HepG2 (cell line): ENCODE results near the gene ELP2. TPM values are rescaled to one million over a fixed set of nuclear protein-coding genes. Genes with fewer than 3 reads are reported as not detected.

ENCODE experiments used
- ATAC-seq: fragments of 200-7000 bp; cut with Tn5 transposase; 3 replicates; pipeline ENCODE4 v1.9.1; 2020; ENCODE audit warnings: mild to moderate bottlenecking, moderate library complexity
- BruUV-seq: library from RNA; stranded (reverse); fragments of 400-500 nt; replicated peaks from 2 replicates; lab custom pipeline; 2021; lab: Mats Ljungman, UMichigan
- CTCF ChIA-PET: fragments of 300-600 bp; formaldehyde crosslinking; extraction: SDS; loops from one replicate; lab custom pipeline; 2021; ENCODE audit warnings: low total read pairs, inconsistent platforms, low intra/inter-chr PET ratio; lab: Yijun Ruan, JAX
- POLR2A ChIA-PET: fragments of 350-600 bp; sonication (Branson Sonifier 250); formaldehyde crosslinking; loops from one replicate; lab custom pipeline; 2020; ENCODE audit warnings: antibody characterized with exemption, inconsistent platforms; lab: Yijun Ruan, JAX
- DNase-seq: peaks from one replicate; pipeline ENCODE4 v3.0.0-alpha.2; 2015; ENCODE audit warnings: low spot score
- FAIRE-seq: peaks from 3 replicates; lab custom pipeline; 2011; peaks lifted over from hg19 to GRCh38; lab: Jason Lieb, UNC
- H2AFZ ChIP-seq: one replicate; pipeline ENCODE4 v1.6.1; 2011; ENCODE audit warnings: low read length, inconsistent platforms
- H3K27ac ChIP-seq: fragments of 300-600 bp; 3 replicates; pipeline ENCODE4 v1.8.0; 2011; ENCODE audit warnings: mixed run types, mild to moderate bottlenecking, mixed read lengths, low read length, inconsistent platforms; ENCODE audit not compliant: insufficient read depth; ENCODE audit errors: extremely low read length
- H3K27me3 ChIP-seq, 2 experiments: fragments of 200-600 bp in 1 of 2; 2 replicates in 1 of 2; 3 replicates in 1 of 2; pipeline versions ENCODE4 v1.6.0 to v1.8.0; 2011; ENCODE audit warnings: low read length in 2 of 2, mild to moderate bottlenecking in 2 of 2, moderate library complexity in 2 of 2, inconsistent platforms in 1 of 2; ENCODE audit not compliant: insufficient read depth in 2 of 2, control insufficient read depth in 1 of 2
- H3K36me3 ChIP-seq, 2 experiments: fragments of 200-600 bp in 1 of 2; replicated peaks in 1 of 2; 2 replicates in 1 of 2; 3 replicates in 1 of 2; pipeline versions ENCODE4 v1.5.1 to v1.8.0; 2011; ENCODE audit warnings: low read length in 2 of 2, inconsistent platforms in 1 of 2; ENCODE audit not compliant: insufficient read depth in 2 of 2, control insufficient read depth in 1 of 2
- H3K4me1 ChIP-seq: 2 replicates; pipeline ENCODE4 v1.5.1; 2012; ENCODE audit warnings: low read length, inconsistent platforms; ENCODE audit not compliant: insufficient read depth
- H3K4me2 ChIP-seq: 2 replicates; pipeline ENCODE4 v1.6.0; 2011; ENCODE audit warnings: low read depth, low read length, inconsistent platforms
- H3K4me3 ChIP-seq, 3 experiments: fragments of 200-600 bp in 1 of 3; sonication (generic), shearing (Covaris generic) in 1 of 3; replicated peaks in 1 of 3; 2 replicates each; pipeline ENCODE4 v1.5.1; 2011 to 2016; ENCODE audit warnings: low read length in 3 of 3, inconsistent platforms in 2 of 3, low read depth in 2 of 3, mild to moderate bottlenecking in 2 of 3, control low read depth in 1 of 3, mixed read lengths in 1 of 3; ENCODE audit not compliant: insufficient read depth in 1 of 3
- H3K79me2 ChIP-seq: one replicate; pipeline ENCODE4 v1.6.1; 2011; ENCODE audit warnings: low read length, inconsistent platforms; ENCODE audit not compliant: insufficient read depth
- H3K9ac ChIP-seq: 2 replicates; pipeline ENCODE4 v1.6.0; 2011; ENCODE audit warnings: mild to moderate bottlenecking, low read depth, low read length, inconsistent platforms; ENCODE audit not compliant: insufficient read depth
- H3K9me3 ChIP-seq: 2 replicates; pipeline ENCODE4 v1.5.1; 2012; ENCODE audit warnings: mild to moderate bottlenecking, low read length
- H4K20me1 ChIP-seq: 2 replicates; pipeline ENCODE4 v1.6.0; 2011; ENCODE audit warnings: inconsistent platforms, mild to moderate bottlenecking, low read length, moderate library complexity; ENCODE audit not compliant: insufficient read depth
- EHMT2 ChIP-seq: fragments of 200-600 bp; sonication (generic); IDR thresholded peaks from 2 replicates; pipeline ENCODE4 v1.7.0; 2017; ENCODE audit warnings: antibody characterized with exemption, low read depth, low read length, borderline replicate concordance
- HIVEP1 ChIP-seq: sonication (generic); formaldehyde crosslinking; IDR thresholded peaks from 2 replicates; pipeline ENCODE4 v1.4.0; 2020; ENCODE audit warnings: mild to moderate bottlenecking, missing genetic modification reagents
- IKZF5 ChIP-seq: IDR thresholded peaks from 2 replicates; pipeline ENCODE4 v1.6.1; 2018; ENCODE audit warnings: missing genetic modification reagents, mild to moderate bottlenecking, missing compliant biosample characterization
- KMT2A ChIP-seq: sonication (generic); formaldehyde crosslinking; IDR thresholded peaks from 2 replicates; pipeline ENCODE4 v1.4.0; 2020; ENCODE audit warnings: missing genetic modification reagents
- MED1 ChIP-seq: sonication (generic); formaldehyde crosslinking; IDR thresholded peaks from 2 replicates; pipeline ENCODE4 v1.4.0; 2020; ENCODE audit warnings: missing genetic modification reagents
- MLXIP ChIP-seq: sonication (generic); formaldehyde crosslinking; IDR thresholded peaks from 2 replicates; pipeline ENCODE4 v1.9.0; 2021; ENCODE audit warnings: missing genetic modification reagents, borderline replicate concordance
- MTA1 ChIP-seq: sonication (generic); formaldehyde crosslinking; IDR thresholded peaks from 2 replicates; pipeline ENCODE4 v1.4.0; 2020; ENCODE audit warnings: missing genetic modification reagents, mild to moderate bottlenecking, borderline replicate concordance
- MTF1 ChIP-seq: sonication (generic); formaldehyde crosslinking; IDR thresholded peaks from 2 replicates; pipeline ENCODE4 v1.5.0; 2020; ENCODE audit warnings: missing genetic modification reagents
- MYC ChIP-seq: sonication (generic); formaldehyde crosslinking; IDR thresholded peaks from 2 replicates; pipeline ENCODE4 v1.9.0; 2021; ENCODE audit warnings: missing genetic modification reagents, borderline replicate concordance
- POLR2AphosphoS2 ChIP-seq: IDR thresholded peaks from 2 replicates; pipeline ENCODE4 v1.6.1; 2011; ENCODE audit warnings: low read depth, low read length, improper control_type of control experiment
- RCOR2 ChIP-seq: IDR thresholded peaks from 2 replicates; pipeline ENCODE4 v1.6.1; 2016; ENCODE audit warnings: missing biosample characterization, missing genetic modification reagents
- RELA ChIP-seq: sonication (generic); formaldehyde crosslinking; IDR thresholded peaks from 2 replicates; pipeline ENCODE4 v1.4.0; 2020; ENCODE audit warnings: missing genetic modification reagents
- REST ChIP-seq, 2 experiments: IDR thresholded peaks; 2 replicates each; pipeline ENCODE4 v1.6.1; 2011 to 2012; ENCODE audit warnings: low read length in 2 of 2, borderline replicate concordance in 1 of 2, low read depth in 1 of 2, mild to moderate bottlenecking in 1 of 2, moderate library complexity in 1 of 2
- TARDBP ChIP-seq: sonication (generic); formaldehyde crosslinking; IDR thresholded peaks from 2 replicates; pipeline ENCODE4 v1.8.0; 2022; ENCODE audit warnings: mild to moderate bottlenecking, missing genetic modification reagents
- TFDP1 ChIP-seq: IDR thresholded peaks from 2 replicates; pipeline ENCODE4 v1.6.1; 2016; ENCODE audit warnings: missing compliant biosample characterization, missing genetic modification reagents, borderline replicate concordance
- ZFYVE20 ChIP-seq: sonication (generic); formaldehyde crosslinking; IDR thresholded peaks from 2 replicates; pipeline ENCODE4 v1.8.0; 2023; ENCODE audit warnings: low read depth, mild to moderate bottlenecking, moderate library complexity, missing genetic modification reagents, borderline replicate concordance
- ZNF546 ChIP-seq: sonication (generic); formaldehyde crosslinking; conservative IDR thresholded peaks from 2 replicates; pipeline ENCODE4 v1.8.1; 2023; ENCODE audit warnings: mild to moderate bottlenecking, missing genetic modification reagents
- WGBS: methylation state at CpG from one replicate; pipeline ENCODE4 v1.1.6; 2017; ENCODE audit warnings: low lambda C conversion rate; 5-methylcytosine and 5-hydroxymethylcytosine counted together
- in situ Hi-C: cut with HindIII; loops from 2 replicates; pipeline ENCODE4 v1.10.0; 2017; ENCODE audit warnings: low pct_unique_long_range_greater_than_20kb; ENCODE audit not compliant: extremely low pct_ligation_motif_present
- intact Hi-C: fragments of 100-400 bp; cut with micrococcal nuclease; formaldehyde crosslinking; loops from one replicate; pipeline ENCODE4 v1.10.0; 2022; ENCODE audit not compliant: unreplicated experiment
- polyA plus RNA-seq, 8 experiments: library from polyadenylated mRNA; depleted of rRNA in 3 of 8; stranded (reverse) in 7 of 8; unstranded in 1 of 8; fragments of >200 nt; fragmentation: Illumina TruSeq in 4 of 8; extraction: Trizol in 4 of 8; gene quantifications; 2 replicates each; pipeline versions ENCODE4 v1.2.1 to v1.2.3, GENCODE V29; 2011 to 2016; ENCODE audit warnings: low read depth in 4 of 8, missing spikeins in 1 of 8, mixed read lengths in 1 of 8; ENCODE audit not compliant: insufficient read depth in 1 of 8
- total RNA-seq, 5 experiments: library from RNA; depleted of rRNA; stranded (reverse); fragments of >200 nt; fragmentation: Illumina TruSeq; extraction: Trizol; gene quantifications; 2 replicates each; pipeline ENCODE4 v1.2.3, GENCODE V29; 2016; ENCODE audit warnings: low read depth in 1 of 5

The ELP2 gene
- total and polyA plus RNA-seq, 2 of the 13 experiments (the other 11 are each of a cell fraction or from before 2014, with no cell fraction given) = 98.7 to 100 TPM

GRCh38 chr18:36094431-36094830 is 35.3 kb upstream of the ELP2 start:
- ATAC-seq (no peak), DNase-seq (no peak), FAIRE-seq (no peak)
- H4K20me1 ChIP-seq = no peaks in the 10 kb centered on the region
- H3K4me1 ChIP-seq = peaks cover 6% of the 10 kb centered on the region; the same call in 1 of the 2 replicates
- H3K36me3 ChIP-seq = no peaks in the 10 kb centered on the region
- H3K4me2 ChIP-seq = no peak overlapping the region
- BruUV-seq = no TSS peak
- in situ Hi-C loops = loop anchor here (5.0 to 10.0 kb wide), 3 partner anchors 188 to 480 kb away; no protein-coding TSS in a partner anchor
- H3K27me3 ChIP-seq = peaks cover 0 to 8% of the 10 kb centered on the region in 2 experiments; a peak in 1 of 5 replicates
- H2AFZ ChIP-seq = no peak overlapping the region
- intact Hi-C loops = no loop called here
- H3K4me3 ChIP-seq = no peak overlapping the region
- POLR2A ChIA-PET = no interaction called here
- H3K9me3 ChIP-seq = no peaks in the 10 kb centered on the region
- no peaks in the 10 kb centered on the region for H3K79me2 ChIP-seq
- H3K9ac ChIP-seq = no peak overlapping the region
- CTCF ChIA-PET = interaction anchor here (5.1 kb wide), 1 partner anchor 190 kb away, joined by 79 read pairs; no protein-coding TSS in a partner anchor
- WGBS = 24% methylated on average over 3 of the region's 3 CpGs
- H3K27ac ChIP-seq = no peak overlapping the region
- TF ChIP-seq MED1 = no peak
- TF ChIP-seq MTF1 (CRISPR knock-in tag) = no peak
- TF ChIP-seq TARDBP (CRISPR knock-in tag) = no peak
- TF ChIP-seq REST (IDR thresholded peaks at IDR 0.05; ENCODE audit: borderline replicate concordance in 1 of 2, low read depth in 1 of 2, low read length in 2 of 2) = no peak
- no peak for TF ChIP-seq POLR2AphosphoS2
- no peak for TF ChIP-seq ZFYVE20 (CRISPR knock-in tag)
- no peak for TF ChIP-seq MTA1
- no peak for TF ChIP-seq KMT2A (CRISPR knock-in tag)
- no peak for TF ChIP-seq MYC (CRISPR knock-in tag)
- no peak for TF ChIP-seq HIVEP1 (CRISPR knock-in tag)
- no peak for TF ChIP-seq RCOR2 (CRISPR knock-in tag)
- TF ChIP-seq IKZF5 (CRISPR knock-in tag) = no peak
- TF ChIP-seq ZNF546 (CRISPR knock-in tag) = no peak
- no peak for TF ChIP-seq TFDP1 (CRISPR knock-in tag)
- TF ChIP-seq RELA (CRISPR knock-in tag) = no peak
- TF ChIP-seq MLXIP (CRISPR knock-in tag) = no peak
- no peak for TF ChIP-seq EHMT2
